HG02610 (cell line): ENCODE measurements around the gene MYOD1.

Source experiments
- ATAC-seq: cut with Tn5 transposase; IDR thresholded peaks from one replicate; pipeline ENCODE4 v1.9.1; 2021; ENCODE audit warnings: mild to moderate bottlenecking, moderate library complexity; ENCODE audit not compliant: unreplicated experiment

MYOD1 gene

DNA sequence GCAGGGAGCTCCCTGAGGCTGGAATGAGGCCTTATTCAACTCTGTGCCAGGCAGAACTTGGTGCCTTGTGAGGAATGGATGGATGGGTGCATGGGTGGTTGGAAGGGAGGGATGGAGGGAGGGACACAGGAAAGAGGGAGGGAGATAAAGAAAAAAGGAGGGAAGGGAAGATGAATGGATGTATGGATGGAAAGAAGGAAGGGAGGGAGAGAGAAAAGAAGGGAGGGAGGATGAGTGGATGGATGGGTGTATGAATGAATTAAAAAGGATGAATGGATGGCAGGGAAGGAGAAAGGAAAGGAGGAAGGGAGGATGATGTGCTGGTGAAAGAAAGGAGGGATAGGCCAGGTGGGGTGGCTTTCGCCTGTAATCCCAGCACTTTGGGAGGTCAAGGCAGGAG is 49.8 kb downstream of the MYOD1 start:
- no peak for ATAC-seq

DNA sequence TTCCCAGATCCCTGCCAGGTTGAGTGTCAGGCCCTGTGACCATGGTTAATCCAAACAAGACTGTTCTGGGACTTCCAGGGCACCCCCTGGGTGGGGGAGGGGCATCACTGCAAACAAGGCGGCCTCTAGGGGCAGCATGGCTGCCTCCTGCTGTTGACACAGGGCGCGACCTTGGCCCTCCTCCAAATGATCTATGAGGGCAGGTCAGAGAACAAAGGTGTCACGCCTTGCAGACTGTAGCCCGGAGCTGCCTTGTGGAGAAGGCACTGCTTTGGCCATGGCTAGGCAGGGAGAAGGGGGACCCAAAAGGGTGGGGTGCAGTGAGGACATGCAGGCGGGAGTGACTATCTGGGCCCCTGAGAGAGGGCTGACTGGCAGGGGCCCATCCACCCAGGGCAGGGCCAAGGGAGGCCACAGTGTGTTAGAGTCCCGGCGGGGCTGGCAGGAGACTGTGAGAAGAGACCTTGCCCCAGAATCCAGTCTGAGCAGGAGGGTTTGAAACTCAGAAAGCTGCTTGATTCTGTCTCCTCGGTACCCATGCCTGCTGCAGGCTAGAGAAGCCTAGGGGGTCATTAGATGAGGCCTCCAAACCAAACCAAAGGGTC is 50.8 kb downstream of the MYOD1 start:
- ATAC-seq, result no peak

DNA sequence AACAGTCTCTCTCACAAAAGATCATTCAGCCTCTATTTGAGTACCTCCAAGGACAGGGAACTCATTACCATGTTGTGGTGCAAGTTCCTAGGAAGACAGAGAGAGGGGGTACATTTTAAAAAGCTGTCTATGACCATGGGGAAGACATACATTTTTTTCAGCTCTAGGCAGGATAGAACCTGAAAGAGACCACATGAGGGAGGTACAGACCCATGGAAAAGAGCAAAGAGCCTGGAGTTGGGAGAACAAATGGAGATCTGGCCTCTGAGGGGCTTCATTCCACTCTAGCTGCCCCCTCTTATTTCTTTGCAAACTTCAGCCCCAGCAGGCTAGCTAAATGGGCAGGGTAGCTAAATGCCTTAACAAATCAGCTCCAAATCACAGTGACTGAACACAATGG is 51.5 kb downstream of the MYOD1 start:
- no peak for ATAC-seq

DNA sequence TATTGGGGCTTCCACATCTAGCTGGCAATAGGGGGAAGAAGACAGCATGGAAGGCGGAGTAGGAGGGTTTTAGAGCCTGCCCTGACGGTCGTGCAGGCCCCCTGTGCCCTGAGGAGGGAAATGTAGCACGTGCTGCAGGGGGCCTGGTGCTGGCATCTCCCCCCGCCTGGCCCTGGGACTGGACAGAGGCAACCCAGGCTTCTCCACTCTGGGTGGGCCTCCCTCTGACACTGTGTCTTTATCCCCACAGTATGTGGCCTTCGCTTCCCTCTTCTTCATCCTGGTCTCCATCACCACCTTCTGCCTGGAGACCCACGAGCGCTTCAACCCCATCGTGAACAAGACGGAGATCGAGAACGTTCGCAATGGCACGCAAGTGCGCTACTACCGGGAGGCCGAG is 52.0 kb downstream of the MYOD1 start:
- no peak for ATAC-seq
